Measurements from ENCODE around the gene DBF4. TPM values are rescaled to one million over a fixed set of nuclear protein-coding genes. Genes with fewer than 3 reads are reported as not detected.
A peak's percentile ranks its signal among the peaks of the same experiment; 100 is the strongest.
"Not testable (repeated sequence)": the region's sequence is repeated elsewhere in the genome, so short reads cannot be mapped to it uniquely, and the experiment has no call there.

The DBF4 gene
- total RNA-seq, 1 experiment from 2014 or later, result 62.8 TPM

GRCh38 chr7:87866089-87866488 lies 10.2 kb upstream of the DBF4 start:
- no peak for DNase-seq
- Histone ChIP-seq H3K4me1 (no peaks in the 10 kb centered on the region), H3K27me3 (replicated peaks; ENCODE audit: control insufficient read depth, insufficient read depth, low read length) (no peaks in the 10 kb centered on the region), H3K9me3 (0 out of 2 replicates have a peak, but pooled peaks cover 5% of the 10 kb centered on the region), H3K36me3 (ENCODE audit: control insufficient read depth, insufficient read depth, low read length) (no peaks in the 10 kb centered on the region; the same call in 1 of the 2 replicates), H3K4me3 (ENCODE audit: low read depth, low read length) (no peak overlapping the region)
- no peaks in the 10 kb centered on the region for H3K27me3 Mint-ChIP-seq (ENCODE audit: insufficient read depth, unreplicated experiment)
- peak overlapping the region; percentile 42 for H3K27ac Mint-ChIP-seq (ENCODE audit: unreplicated experiment)
- H3K4me3 Mint-ChIP-seq (ENCODE audit: unreplicated experiment), result no peak overlapping the region
- peaks cover 12% of the 10 kb centered on the region for H3K4me1 Mint-ChIP-seq (ENCODE audit: low read depth, unreplicated experiment)
- POLR2A ChIA-PET, result no interaction called here
- peaks cover 28% of the 10 kb centered on the region for H3K36me3 Mint-ChIP-seq (ENCODE audit: insufficient read depth, unreplicated experiment)
- BruUV-seq (replicated peaks), result no TSS peak
- CTCF ChIA-PET, result no interaction called here
- intact Hi-C loops (cut with micrococcal nuclease; ENCODE audit: unreplicated experiment), result no loop called here
- TF ChIP-seq, protein P1, sequence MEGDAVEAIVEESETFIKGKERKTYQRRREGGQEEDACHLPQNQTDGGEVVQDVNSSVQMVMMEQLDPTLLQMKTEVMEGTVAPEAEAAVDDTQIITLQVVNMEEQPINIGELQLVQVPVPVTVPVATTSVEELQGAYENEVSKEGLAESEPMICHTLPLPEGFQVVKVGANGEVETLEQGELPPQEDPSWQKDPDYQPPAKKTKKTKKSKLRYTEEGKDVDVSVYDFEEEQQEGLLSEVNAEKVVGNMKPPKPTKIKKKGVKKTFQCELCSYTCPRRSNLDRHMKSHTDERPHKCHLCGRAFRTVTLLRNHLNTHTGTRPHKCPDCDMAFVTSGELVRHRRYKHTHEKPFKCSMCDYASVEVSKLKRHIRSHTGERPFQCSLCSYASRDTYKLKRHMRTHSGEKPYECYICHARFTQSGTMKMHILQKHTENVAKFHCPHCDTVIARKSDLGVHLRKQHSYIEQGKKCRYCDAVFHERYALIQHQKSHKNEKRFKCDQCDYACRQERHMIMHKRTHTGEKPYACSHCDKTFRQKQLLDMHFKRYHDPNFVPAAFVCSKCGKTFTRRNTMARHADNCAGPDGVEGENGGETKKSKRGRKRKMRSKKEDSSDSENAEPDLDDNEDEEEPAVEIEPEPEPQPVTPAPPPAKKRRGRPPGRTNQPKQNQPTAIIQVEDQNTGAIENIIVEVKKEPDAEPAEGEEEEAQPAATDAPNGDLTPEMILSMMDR (IDR thresholded peaks at IDR 0.05; ENCODE audit: insufficient read depth in 1 of 2, low read depth in 1 of 2, low read length in 1 of 2, severe bottlenecking in 1 of 2, unreplicated experiment in 1 of 2), result no peak
- H3K9me3 Mint-ChIP-seq (ENCODE audit: unreplicated experiment), result peaks cover 8% of the 10 kb centered on the region

DNA sequence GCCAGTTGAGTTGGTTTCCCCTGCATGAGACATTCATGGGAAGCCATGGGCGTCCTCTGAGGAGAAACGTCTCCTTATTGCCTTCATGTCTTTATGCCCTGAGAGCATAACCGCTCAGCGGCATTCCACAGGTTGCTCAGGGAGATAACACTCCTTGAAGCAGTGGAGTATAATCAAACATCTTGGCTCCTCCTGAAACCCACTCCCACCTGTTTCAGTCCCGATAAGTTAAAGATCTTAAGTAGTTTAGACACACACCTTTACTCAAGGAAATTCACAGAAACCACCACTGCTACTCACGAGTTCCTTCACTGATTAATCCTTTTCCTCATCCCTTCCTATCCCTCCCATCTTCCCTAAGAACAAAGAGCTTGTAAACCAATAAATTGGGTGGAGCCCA lies 9.8 kb upstream of the DBF4 start:
- H3K36me3 ChIP-seq (ENCODE audit: control insufficient read depth, insufficient read depth, low read length); intact Hi-C loops (cut with micrococcal nuclease; ENCODE audit: unreplicated experiment); H3K27me3 Mint-ChIP-seq (ENCODE audit: insufficient read depth, unreplicated experiment); H3K4me1 ChIP-seq; H3K4me3 ChIP-seq (ENCODE audit: low read depth, low read length); POLR2A ChIA-PET; CTCF ChIA-PET; H3K4me3 Mint-ChIP-seq (ENCODE audit: unreplicated experiment); BruUV-seq (replicated peaks); H3K9me3 Mint-ChIP-seq (ENCODE audit: unreplicated experiment); DNase-seq; H3K27me3 ChIP-seq (replicated peaks; ENCODE audit: control insufficient read depth, insufficient read depth, low read length); H3K9me3 ChIP-seq: not testable (repeated sequence)
- Mint-ChIP-seq H3K36me3 (ENCODE audit: insufficient read depth, unreplicated experiment) (peaks cover 28% of the 10 kb centered on the region), H3K4me1 (ENCODE audit: low read depth, unreplicated experiment) (peaks cover 12% of the 10 kb centered on the region), H3K27ac (ENCODE audit: unreplicated experiment) (peak overlapping the region; percentile 42)

DNA sequence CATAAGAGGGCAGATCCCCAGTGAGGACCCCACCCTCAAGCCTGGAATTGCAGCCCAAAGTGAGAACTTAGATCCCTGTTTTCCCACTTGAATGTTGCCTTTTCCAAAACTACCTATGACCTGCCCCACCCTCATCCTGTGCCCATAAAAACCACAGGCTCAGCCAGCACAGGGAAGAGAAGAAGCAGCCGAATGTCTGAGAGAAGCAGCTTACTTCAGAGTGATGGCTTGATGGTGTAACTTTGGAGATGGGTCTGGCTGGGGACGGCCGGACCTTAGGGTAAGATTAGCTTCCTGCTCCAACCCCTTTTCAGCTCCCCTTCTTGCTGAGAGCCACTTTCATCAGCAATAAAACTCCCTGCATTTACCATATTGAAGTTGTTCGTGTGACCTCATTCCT lies 5.8 kb upstream of the DBF4 start:
- DNase-seq, result no peak
- BruUV-seq (replicated peaks), result no TSS peak
- Histone ChIP-seq H3K9me3 (0 out of 2 replicates have a peak, but pooled peaks cover 5% of the 10 kb centered on the region), H3K36me3 (ENCODE audit: control insufficient read depth, insufficient read depth, low read length) (no peaks in the 10 kb centered on the region; the same call in 1 of the 2 replicates), H3K27me3 (replicated peaks; ENCODE audit: control insufficient read depth, insufficient read depth, low read length) (no peaks in the 10 kb centered on the region), H3K4me3 (ENCODE audit: low read depth, low read length) (no peak overlapping the region), H3K4me1 (peaks cover 13% of the 10 kb centered on the region; the same call in 1 of the 2 replicates)
- Mint-ChIP-seq H3K4me3 (ENCODE audit: unreplicated experiment) (no peak overlapping the region), H3K27me3 (ENCODE audit: insufficient read depth, unreplicated experiment) (no peaks in the 10 kb centered on the region), H3K27ac (ENCODE audit: unreplicated experiment) (no peak overlapping the region), H3K9me3 (ENCODE audit: unreplicated experiment) (peaks cover 18% of the 10 kb centered on the region), H3K4me1 (ENCODE audit: low read depth, unreplicated experiment) (peaks cover 39% of the 10 kb centered on the region), H3K36me3 (ENCODE audit: insufficient read depth, unreplicated experiment) (peaks cover 22% of the 10 kb centered on the region)
- intact Hi-C loops (cut with micrococcal nuclease; ENCODE audit: unreplicated experiment), result loop anchor here (10.0 kb wide), 1 partner anchor 266 kb away; the partner anchor contains the start of gene ABCB1
- ChIA-PET CTCF (no interaction called here), POLR2A (no interaction called here)
- TF ChIP-seq, protein P1 (IDR thresholded peaks at IDR 0.05; ENCODE audit: insufficient read depth in 1 of 2, low read depth in 1 of 2, low read length in 1 of 2, severe bottlenecking in 1 of 2, unreplicated experiment in 1 of 2), result no peak

Measured in Caco-2 (cell line).